Adrenal gland (tissue), 19 donors: ENCODE measurements around the gene PSME4. TPM values are rescaled to one million over a fixed set of nuclear protein-coding genes. Genes with fewer than 3 reads are reported as not detected.
A peak's percentile ranks its signal among the peaks of the same experiment; 100 is the strongest.

Experiments used
- DNase-seq, 7 donors: peaks; one replicate each; pipeline ENCODE4 v3.0.0-alpha.2; 2019 to 2020
- H3K27ac ChIP-seq, 5 donors: fragments of 200-600 bp; sonication (generic) in 4 of 5; 1 replicate in 3 of 5; 2 replicates in 2 of 5; pipeline versions ENCODE4 v1.5.1 to v1.8.0; 2016 to 2020; ENCODE audit warnings: mild to moderate bottlenecking in 1 of 5
- H3K27me3 ChIP-seq: fragments of 200-600 bp; 2 replicates; pipeline ENCODE4 v1.8.0; 2021
- H3K36me3 ChIP-seq, 2 donors: fragments of 200-600 bp; replicated peaks in 1 of 2; 1 replicate in 1 of 2; 2 replicates in 1 of 2; pipeline versions ENCODE4 v1.5.1 to v1.8.0; 2018 to 2022
- H3K4me1 ChIP-seq, 2 donors: fragments of 200-600 bp; replicated peaks in 1 of 2; 1 replicate in 1 of 2; 2 replicates in 1 of 2; pipeline versions ENCODE4 v1.5.1 to v1.8.0; 2018 to 2021
- H3K4me3 ChIP-seq, 4 donors: fragments of 200-600 bp; sonication (generic) in 3 of 4; one replicate each; pipeline ENCODE4 v1.5.1; 2016 to 2018
- H3K9me3 ChIP-seq, 3 donors: fragments of 200-600 bp; sonication (generic) in 1 of 3; replicated peaks in 1 of 3; 1 replicate in 2 of 3; 2 replicates in 1 of 3; pipeline versions ENCODE4 v1.5.1 to v1.8.0; 2016 to 2021
- POLR2A ChIP-seq, 2 donors: fragments of 450-650 bp; IDR thresholded peaks; one replicate each; pipeline ENCODE4 v1.6.1; 2017; ENCODE audit warnings: antibody characterized with exemption in 2 of 2, mild to moderate bottlenecking in 2 of 2, moderate library complexity in 1 of 2
- WGBS, 4 donors: extraction: QIAGEN DNeasy Blood & Tissue Kit in 2 of 4; methylation state at CpG; one replicate each; pipeline versions ENCODE4 v1.1.5 to v1.1.7; 2013 to 2017; 5-methylcytosine and 5-hydroxymethylcytosine counted together
- intact Hi-C, 2 donors: fragments of 100-400 bp; cut with DNase I; formaldehyde crosslinking; loops; one replicate each; pipeline versions ENCODE4 v1.14.1 to v1.15.0; 2022 to 2023
- long read RNA-seq, 10 donors: library from polyadenylated mRNA in 3 of 10; unstranded in 2 of 10; stranded (forward) in 1 of 10; transcript quantifications; one replicate each; pipeline ENCODE4 v2.0.0 and lab custom pipeline, GENCODE V29; 2021 to 2026
- polyA plus RNA-seq, 3 donors: library from polyadenylated mRNA; stranded (reverse); fragments of 200-250 nt in 2 of 3; fragments of 350-450 nt in 1 of 3; fragmentation: Illumina TruSeq in 1 of 3; extraction: RNeasy Lipid Tissue Mini Kit (QIAGEN cat#74804) in 1 of 3; gene quantifications; one replicate each; pipeline ENCODE4 v1.2.3, GENCODE V29; 2013 to 2014
- total RNA-seq, 9 donors: library from RNA; depleted of rRNA in 4 of 9; stranded (reverse); fragments of >200 nt in 4 of 9; fragments of 120-200 nt in 1 of 9; fragmentation: NEBNext Ultra II Directional in 1 of 9; extraction: Animal tissue kit (Norgen Biotek cat#: 25700) in 1 of 9; gene quantifications; one replicate each; pipeline versions ENCODE4 v1.1.0 to v1.2.4, GENCODE V29; 2013 to 2023
- TF ChIP-seq, protein P1 (sequence below), 6 experiments: fragments of 450-650 bp in 4 of 6; fragments of 200-600 bp in 2 of 6; sonication (generic) in 1 of 6; IDR thresholded peaks; 1 replicate in 5 of 6; 2 replicates in 1 of 6; pipeline versions ENCODE4 v1.5.1 to v1.8.0; 2016 to 2021; ENCODE audit warnings: antibody characterized with exemption in 6 of 6, mild to moderate bottlenecking in 2 of 6, moderate library complexity in 1 of 6
- donor health status: healthy with polysubstance abuse.
- donor health status: Bipolar disorder and iron deficiency.
- donor health status: DM: yes; HTN: yes; CAD: no.
- donor health status: DM: no; HTN: no; CAD: no.
- donor health status: DM: no; HTN: no; CAD: no.
- donor health status: DM: yes; HTN: yes; CAD: no.

PSME4 gene, protein sequence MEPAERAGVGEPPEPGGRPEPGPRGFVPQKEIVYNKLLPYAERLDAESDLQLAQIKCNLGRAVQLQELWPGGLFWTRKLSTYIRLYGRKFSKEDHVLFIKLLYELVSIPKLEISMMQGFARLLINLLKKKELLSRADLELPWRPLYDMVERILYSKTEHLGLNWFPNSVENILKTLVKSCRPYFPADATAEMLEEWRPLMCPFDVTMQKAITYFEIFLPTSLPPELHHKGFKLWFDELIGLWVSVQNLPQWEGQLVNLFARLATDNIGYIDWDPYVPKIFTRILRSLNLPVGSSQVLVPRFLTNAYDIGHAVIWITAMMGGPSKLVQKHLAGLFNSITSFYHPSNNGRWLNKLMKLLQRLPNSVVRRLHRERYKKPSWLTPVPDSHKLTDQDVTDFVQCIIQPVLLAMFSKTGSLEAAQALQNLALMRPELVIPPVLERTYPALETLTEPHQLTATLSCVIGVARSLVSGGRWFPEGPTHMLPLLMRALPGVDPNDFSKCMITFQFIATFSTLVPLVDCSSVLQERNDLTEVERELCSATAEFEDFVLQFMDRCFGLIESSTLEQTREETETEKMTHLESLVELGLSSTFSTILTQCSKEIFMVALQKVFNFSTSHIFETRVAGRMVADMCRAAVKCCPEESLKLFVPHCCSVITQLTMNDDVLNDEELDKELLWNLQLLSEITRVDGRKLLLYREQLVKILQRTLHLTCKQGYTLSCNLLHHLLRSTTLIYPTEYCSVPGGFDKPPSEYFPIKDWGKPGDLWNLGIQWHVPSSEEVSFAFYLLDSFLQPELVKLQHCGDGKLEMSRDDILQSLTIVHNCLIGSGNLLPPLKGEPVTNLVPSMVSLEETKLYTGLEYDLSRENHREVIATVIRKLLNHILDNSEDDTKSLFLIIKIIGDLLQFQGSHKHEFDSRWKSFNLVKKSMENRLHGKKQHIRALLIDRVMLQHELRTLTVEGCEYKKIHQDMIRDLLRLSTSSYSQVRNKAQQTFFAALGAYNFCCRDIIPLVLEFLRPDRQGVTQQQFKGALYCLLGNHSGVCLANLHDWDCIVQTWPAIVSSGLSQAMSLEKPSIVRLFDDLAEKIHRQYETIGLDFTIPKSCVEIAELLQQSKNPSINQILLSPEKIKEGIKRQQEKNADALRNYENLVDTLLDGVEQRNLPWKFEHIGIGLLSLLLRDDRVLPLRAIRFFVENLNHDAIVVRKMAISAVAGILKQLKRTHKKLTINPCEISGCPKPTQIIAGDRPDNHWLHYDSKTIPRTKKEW (N-terminal part only)
- 10 to 100 TPM; 23.9 to 54.9 (median 42.4) TPM for total RNA-seq
- 10 to 100 TPM; 25.3 to 42.7 (median 40.2) TPM for polyA plus RNA-seq
- long read RNA-seq, donor 1, partial matches to known transcripts, result 15 of 15 reads
- long read RNA-seq, donor 1, other reads (novel, unspliced or antisense), result 0 of 15 reads
- long read RNA-seq, donor 2, partial matches to known transcripts, result 0 of 1 reads
- long read RNA-seq, donor 2, other reads (novel, unspliced or antisense), result 0 of 1 reads
- long read RNA-seq, donor 3, partial matches to known transcripts, result 5 of 5 reads
- long read RNA-seq, donor 3, other reads (novel, unspliced or antisense), result 0 of 5 reads
- long read RNA-seq, donor 4, partial matches to known transcripts, result 2 of 3 reads
- long read RNA-seq, donor 4, other reads (novel, unspliced or antisense), result 1 of 3 reads
- long read RNA-seq, donor 5, partial matches to known transcripts, result 3 of 7 reads
- long read RNA-seq, donor 5, other reads (novel, unspliced or antisense), result 4 of 7 reads
- long read RNA-seq, donor 6, partial matches to known transcripts, result 1 of 2 reads
- long read RNA-seq, donor 6, other reads (novel, unspliced or antisense), result 1 of 2 reads
- long read RNA-seq, donor 7, partial matches to known transcripts, result 14 of 14 reads
- long read RNA-seq, donor 7, other reads (novel, unspliced or antisense), result 0 of 14 reads
- long read RNA-seq, donor 8, partial matches to known transcripts, result 17 of 17 reads
- long read RNA-seq, donor 8, other reads (novel, unspliced or antisense), result 0 of 17 reads
- long read RNA-seq, donor 9, partial matches to known transcripts, result 0 of 1 reads
- long read RNA-seq, donor 9, other reads (novel, unspliced or antisense), result 0 of 1 reads
- long read RNA-seq, donor 10, partial matches to known transcripts, result 6 of 6 reads
- long read RNA-seq, donor 10, other reads (novel, unspliced or antisense), result 0 of 6 reads

DNA sequence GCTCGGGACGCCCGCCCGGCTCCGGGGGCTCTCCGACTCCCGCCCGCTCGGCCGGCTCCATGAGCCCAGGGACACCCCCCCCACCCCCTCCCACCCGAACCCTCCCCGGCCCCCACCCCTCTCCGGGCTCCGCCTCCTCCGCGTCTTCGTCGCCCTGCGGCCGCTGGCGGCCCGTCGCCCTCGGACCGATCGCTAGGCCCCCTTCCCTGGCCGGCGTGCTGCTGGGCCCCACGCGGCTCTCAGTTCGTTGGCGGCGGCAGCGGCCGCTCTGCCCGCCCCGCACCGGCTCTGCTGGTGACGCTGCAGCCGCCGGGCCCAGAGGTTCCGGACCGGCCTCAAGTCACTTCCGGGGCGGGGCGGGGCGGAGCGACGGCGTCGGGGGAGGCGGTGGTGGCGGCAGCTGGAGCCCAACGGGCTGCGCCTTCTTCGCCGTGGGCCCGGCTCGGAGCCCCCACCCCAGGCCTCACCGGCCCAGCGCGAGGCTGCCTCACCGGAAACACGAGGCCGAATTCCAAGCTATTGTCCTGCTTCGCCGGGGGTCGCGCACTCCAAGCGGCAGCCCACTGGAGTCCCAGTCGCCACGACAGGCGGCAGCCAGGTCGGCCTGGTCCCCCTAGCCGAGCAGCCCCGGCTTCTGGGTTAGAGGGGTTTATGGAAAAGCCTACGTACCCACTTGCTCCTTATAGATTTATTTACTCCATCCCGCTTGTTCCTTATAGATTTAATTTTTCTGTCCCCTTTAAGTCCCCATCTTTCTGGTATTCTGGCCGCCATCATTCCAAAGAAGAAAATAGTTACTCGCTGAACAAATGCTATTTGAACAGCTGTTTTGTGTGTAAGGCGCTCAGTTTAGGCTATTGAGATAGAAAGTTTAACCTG is at the start of gene PSME4:
Gene PSME4, minus strand, starts transcription at position 270 of the 879 bp plus-strand sequence. Its CDS starts 209 bp downstream, at position 61.
- peaks cover 0 to 9% of the 10 kb centered on the region in 2 donors for H3K36me3 ChIP-seq
- no peaks in the 10 kb centered on the region for H3K9me3 ChIP-seq
- DNase-seq, result peak; percentile 93 to 97 (median 96)
- 0 to 1% (median 0%) methylated on average over 12 to 81 of the region's 81 CpGs for WGBS, 4 donors
- H3K4me3 ChIP-seq, result peak within 1 kb of the TSS; percentile 69 to 90 (median 83)
- peaks cover 23 to 42% of the 10 kb centered on the region in 2 donors for H3K4me1 ChIP-seq
- H3K27me3 ChIP-seq, result no peaks in the 10 kb centered on the region
- peak within 1 kb of the TSS; percentile 70 to 98 (median 93) for H3K27ac ChIP-seq
- intact Hi-C loops, result no loop called here
- TF ChIP-seq, protein P1, sequence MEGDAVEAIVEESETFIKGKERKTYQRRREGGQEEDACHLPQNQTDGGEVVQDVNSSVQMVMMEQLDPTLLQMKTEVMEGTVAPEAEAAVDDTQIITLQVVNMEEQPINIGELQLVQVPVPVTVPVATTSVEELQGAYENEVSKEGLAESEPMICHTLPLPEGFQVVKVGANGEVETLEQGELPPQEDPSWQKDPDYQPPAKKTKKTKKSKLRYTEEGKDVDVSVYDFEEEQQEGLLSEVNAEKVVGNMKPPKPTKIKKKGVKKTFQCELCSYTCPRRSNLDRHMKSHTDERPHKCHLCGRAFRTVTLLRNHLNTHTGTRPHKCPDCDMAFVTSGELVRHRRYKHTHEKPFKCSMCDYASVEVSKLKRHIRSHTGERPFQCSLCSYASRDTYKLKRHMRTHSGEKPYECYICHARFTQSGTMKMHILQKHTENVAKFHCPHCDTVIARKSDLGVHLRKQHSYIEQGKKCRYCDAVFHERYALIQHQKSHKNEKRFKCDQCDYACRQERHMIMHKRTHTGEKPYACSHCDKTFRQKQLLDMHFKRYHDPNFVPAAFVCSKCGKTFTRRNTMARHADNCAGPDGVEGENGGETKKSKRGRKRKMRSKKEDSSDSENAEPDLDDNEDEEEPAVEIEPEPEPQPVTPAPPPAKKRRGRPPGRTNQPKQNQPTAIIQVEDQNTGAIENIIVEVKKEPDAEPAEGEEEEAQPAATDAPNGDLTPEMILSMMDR (IDR thresholded peaks at IDR 0.05), result no peak
- TF ChIP-seq POLR2A (IDR thresholded peaks at IDR 0.05), result peak; percentile 93 to 97

DNA sequence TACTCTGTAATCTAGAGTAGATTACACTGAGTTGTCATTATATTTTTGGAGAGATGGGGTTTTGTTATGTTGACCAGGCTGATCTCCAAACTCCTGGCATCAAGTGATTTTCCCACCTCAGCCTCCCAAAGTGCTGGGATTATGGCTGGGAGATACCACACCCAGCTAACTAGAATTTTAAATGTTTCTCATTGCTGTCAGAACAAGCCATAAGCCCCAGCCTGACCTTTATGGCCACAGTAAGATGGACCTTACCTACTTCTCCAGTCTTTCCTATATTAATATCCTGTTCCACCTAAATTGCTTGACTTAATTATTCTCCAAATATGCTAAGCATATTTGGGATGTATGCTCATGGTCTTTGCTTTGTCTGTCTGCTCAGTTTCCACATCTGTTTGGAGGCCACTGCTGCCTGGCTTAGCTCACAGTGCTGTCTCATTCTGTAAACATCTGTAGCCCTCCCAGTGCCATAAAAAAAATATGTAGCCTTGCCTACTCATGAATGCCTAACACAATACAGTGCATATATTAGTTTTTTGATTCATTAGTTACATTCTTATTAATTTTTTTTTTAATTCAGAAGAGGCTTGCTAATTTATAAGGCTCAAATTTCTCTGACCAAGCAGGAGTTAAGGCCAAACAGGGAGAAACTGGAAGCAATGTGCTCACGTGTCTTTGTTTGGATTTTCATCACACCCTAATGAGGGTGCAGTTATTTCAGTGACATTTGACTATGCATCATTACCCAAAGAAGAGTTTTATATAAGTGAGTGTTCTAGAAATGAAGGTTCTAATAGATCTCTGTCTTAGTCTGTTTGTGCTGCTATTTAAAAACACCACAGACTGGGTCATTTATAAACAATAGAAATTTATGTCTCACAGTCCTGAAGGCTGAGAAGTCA is 45.3 kb upstream of the PSME4 start:
- H3K27me3 ChIP-seq, result no peaks in the 10 kb centered on the region
- 39 to 55% (median 51%) methylated on average over 1 of the region's 1 CpG for WGBS, 4 donors
- intact Hi-C loops, result no loop called here
- TF ChIP-seq, protein P1 (IDR thresholded peaks at IDR 0.05), result no peak
- TF ChIP-seq POLR2A (IDR thresholded peaks at IDR 0.05), result no peak
- no peak overlapping the region for H3K27ac ChIP-seq
- peaks cover 0 to 5% of the 10 kb centered on the region in 2 donors for H3K4me1 ChIP-seq
- peak in 1 of 7 donors; percentile 19 for DNase-seq
- no peak overlapping the region for H3K4me3 ChIP-seq
- no peaks in the 10 kb centered on the region for H3K9me3 ChIP-seq
- H3K36me3 ChIP-seq, result no peaks in the 10 kb centered on the region
